ENCODE data around the gene CHMP2A. TPM values are rescaled to one million over a fixed set of nuclear protein-coding genes. Genes with fewer than 3 reads are reported as not detected.

Gene CHMP2A
- total RNA-seq, 2 experiments from 2014 or later = 72.7 to 101 TPM

DNA sequence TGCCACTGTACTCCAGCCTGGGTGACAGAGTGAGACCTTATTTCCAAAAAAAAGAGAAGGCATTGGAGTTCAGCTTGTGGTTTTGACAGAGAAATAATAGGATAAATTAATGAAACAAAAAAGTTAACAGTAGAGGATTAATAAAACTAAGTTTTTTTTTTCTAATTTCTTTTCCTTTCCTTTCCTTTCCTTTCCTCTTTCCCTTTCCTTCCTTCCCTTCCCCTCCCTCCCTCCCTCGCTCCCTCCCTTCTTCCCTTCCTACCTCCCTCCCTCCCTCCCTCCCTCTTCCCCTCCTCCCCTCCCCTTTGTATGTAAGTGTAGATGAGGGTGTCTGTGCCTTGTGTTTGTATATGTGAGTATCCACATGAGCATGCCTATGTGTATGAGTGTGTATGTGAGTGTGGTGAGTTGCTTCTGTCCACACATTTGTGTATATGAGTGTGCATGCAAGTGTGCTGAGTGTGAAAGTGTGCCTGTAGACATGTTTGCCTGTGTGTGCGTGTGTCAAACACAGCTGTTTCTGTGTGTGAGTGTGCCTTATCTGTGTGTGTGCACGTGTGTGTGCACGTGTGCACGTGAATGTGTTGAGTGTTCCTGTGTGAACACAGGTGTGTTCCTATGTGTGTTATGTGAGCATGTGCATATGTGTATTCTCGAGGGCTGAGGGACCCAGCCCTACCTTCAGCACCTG lies 30.7 kb upstream of the CHMP2A start:
- ChIA-PET CTCF (ENCODE audit: unreplicated experiment) (no interaction called here), POLR2A (no interaction called here)
- H3K36me3 ChIP-seq (ENCODE audit: insufficient read depth, low read length) = peaks cover 17% of the 10 kb centered on the region
- no peaks in the 10 kb centered on the region for H3K4me1 ChIP-seq (ENCODE audit: insufficient read depth, low read length, poor library complexity, severe bottlenecking)
- no peaks in the 10 kb centered on the region for H3K79me2 ChIP-seq (ENCODE audit: insufficient read depth, low read depth, low read length)
- intact Hi-C loops (cut with micrococcal nuclease; ENCODE audit: unreplicated experiment) = no loop called here
- no peaks in the 10 kb centered on the region for H4K20me1 ChIP-seq (ENCODE audit: insufficient read depth, low read length)
- H3K4me2 ChIP-seq (ENCODE audit: low read length) = no peak overlapping the region
- BruUV-seq (replicated peaks) = no TSS peak
- H3K4me3 ChIP-seq (ENCODE audit: low read depth, low read length, poor library complexity, severe bottlenecking) = no peak overlapping the region
- H2AFZ ChIP-seq (ENCODE audit: low read length) = no peak overlapping the region
- no peaks in the 10 kb centered on the region for H3K9me2 ChIP-seq (ENCODE audit: insufficient read depth, low read length)
- no peak overlapping the region for H3K27ac ChIP-seq (ENCODE audit: low read depth, low read length, poor library complexity, severe bottlenecking)
- DNase-seq (ENCODE audit: low spot score) = no peak
- no peaks in the 10 kb centered on the region for H3K9me3 ChIP-seq (ENCODE audit: low read length)
- no peak for TF ChIP-seq EZH2phosphoT487 (IDR thresholded peaks at IDR 0.05; ENCODE audit: borderline replicate concordance, low read depth, low read length)
- TF ChIP-seq, protein P1, sequence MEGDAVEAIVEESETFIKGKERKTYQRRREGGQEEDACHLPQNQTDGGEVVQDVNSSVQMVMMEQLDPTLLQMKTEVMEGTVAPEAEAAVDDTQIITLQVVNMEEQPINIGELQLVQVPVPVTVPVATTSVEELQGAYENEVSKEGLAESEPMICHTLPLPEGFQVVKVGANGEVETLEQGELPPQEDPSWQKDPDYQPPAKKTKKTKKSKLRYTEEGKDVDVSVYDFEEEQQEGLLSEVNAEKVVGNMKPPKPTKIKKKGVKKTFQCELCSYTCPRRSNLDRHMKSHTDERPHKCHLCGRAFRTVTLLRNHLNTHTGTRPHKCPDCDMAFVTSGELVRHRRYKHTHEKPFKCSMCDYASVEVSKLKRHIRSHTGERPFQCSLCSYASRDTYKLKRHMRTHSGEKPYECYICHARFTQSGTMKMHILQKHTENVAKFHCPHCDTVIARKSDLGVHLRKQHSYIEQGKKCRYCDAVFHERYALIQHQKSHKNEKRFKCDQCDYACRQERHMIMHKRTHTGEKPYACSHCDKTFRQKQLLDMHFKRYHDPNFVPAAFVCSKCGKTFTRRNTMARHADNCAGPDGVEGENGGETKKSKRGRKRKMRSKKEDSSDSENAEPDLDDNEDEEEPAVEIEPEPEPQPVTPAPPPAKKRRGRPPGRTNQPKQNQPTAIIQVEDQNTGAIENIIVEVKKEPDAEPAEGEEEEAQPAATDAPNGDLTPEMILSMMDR (conservative IDR thresholded peaks at IDR 0.05; ENCODE audit: low read length) = no peak

DNA sequence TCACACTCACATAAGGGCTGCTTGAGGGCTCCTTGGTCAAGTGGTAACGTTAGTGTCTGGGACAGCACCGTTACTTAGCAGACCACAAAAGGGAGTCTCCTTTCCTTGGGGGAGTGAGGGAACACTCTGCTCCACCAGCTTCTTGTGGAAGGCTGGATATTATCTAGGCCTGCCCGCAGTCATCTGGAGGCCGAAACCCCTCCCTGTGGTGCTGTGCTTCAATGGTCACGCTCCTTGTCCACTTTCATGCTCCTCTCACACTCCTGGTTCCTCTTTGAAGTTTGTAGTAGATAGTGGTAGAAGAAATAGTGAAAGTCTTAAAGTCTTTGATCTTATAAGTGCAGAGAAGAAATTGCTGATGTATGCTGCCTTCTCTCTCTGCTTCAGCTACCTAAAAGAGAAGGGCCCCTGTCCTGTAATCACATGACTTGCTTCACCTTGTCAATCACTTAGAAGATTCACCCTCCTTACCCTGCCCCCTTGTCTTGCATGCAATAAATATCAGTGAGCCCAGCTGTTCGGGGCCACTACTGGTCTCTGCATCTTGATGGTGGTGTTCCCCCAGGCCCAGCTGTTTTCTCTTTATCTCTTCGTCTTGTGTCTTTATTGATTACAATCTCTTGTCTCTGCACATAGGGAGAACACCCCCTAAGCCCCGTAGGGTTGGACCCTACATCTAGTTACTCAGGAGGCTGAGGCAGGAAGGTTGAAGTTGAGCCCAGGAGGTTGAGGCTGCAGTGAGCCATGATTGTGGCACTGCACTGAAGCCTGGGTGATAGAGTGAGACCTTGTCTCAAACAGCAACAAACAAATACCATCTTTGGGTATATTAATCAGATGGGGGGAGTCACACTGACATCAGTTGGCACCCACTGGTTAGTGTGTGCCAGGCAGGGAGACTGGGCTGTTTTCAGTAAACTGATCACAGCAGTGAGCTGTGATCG lies 29.9 kb upstream of the CHMP2A start:
- no peak for TF ChIP-seq EZH2phosphoT487 (IDR thresholded peaks at IDR 0.05; ENCODE audit: borderline replicate concordance, low read depth, low read length)
- Histone ChIP-seq H3K79me2 (ENCODE audit: insufficient read depth, low read depth, low read length) (no peaks in the 10 kb centered on the region), H3K36me3 (ENCODE audit: insufficient read depth, low read length) (peaks cover 17% of the 10 kb centered on the region), H4K20me1 (ENCODE audit: insufficient read depth, low read length) (no peaks in the 10 kb centered on the region), H3K4me1 (ENCODE audit: insufficient read depth, low read length, poor library complexity, severe bottlenecking) (no peaks in the 10 kb centered on the region), H3K9me3 (ENCODE audit: low read length) (no peaks in the 10 kb centered on the region), H3K4me2 (ENCODE audit: low read length) (no peak overlapping the region), H3K4me3 (ENCODE audit: low read depth, low read length, poor library complexity, severe bottlenecking) (no peak overlapping the region), H2AFZ (ENCODE audit: low read length) (no peak overlapping the region), H3K27ac (ENCODE audit: low read depth, low read length, poor library complexity, severe bottlenecking) (no peak overlapping the region), H3K9me2 (ENCODE audit: insufficient read depth, low read length) (no peaks in the 10 kb centered on the region)
- intact Hi-C loops (cut with micrococcal nuclease; ENCODE audit: unreplicated experiment) = no loop called here
- ChIA-PET CTCF (ENCODE audit: unreplicated experiment) (no interaction called here), POLR2A (no interaction called here)
- DNase-seq (ENCODE audit: low spot score) = no peak
- no TSS peak for BruUV-seq (replicated peaks)

DNA sequence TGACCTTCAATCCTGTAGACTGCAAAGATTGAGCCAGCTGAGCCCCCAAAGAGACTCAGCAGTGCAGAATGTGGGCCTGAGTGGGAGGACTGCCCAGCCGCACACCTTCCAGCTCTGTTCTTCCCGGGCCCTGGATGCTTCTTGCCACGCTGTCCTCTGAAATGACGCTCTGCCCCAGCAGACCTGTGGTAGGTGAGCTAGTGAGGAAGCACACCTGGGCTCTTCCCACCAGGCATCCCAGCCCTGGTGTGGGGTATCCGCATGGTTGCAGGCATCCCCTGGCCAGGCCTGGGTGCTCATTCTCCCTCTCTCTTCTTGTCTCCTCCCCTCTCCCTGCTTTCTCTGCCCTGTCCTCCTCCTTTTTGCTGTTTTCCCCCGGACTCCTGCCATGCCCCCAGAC lies 28.1 kb upstream of the CHMP2A start:
- Histone ChIP-seq H3K36me3 (ENCODE audit: insufficient read depth, low read length) (peaks cover 17% of the 10 kb centered on the region), H2AFZ (ENCODE audit: low read length) (no peak overlapping the region), H3K9me2 (ENCODE audit: insufficient read depth, low read length) (no peaks in the 10 kb centered on the region), H3K4me2 (ENCODE audit: low read length) (no peak overlapping the region), H3K4me1 (ENCODE audit: insufficient read depth, low read length, poor library complexity, severe bottlenecking) (peaks cover 12% of the 10 kb centered on the region), H3K4me3 (ENCODE audit: low read depth, low read length, poor library complexity, severe bottlenecking) (no peak overlapping the region), H3K27ac (ENCODE audit: low read depth, low read length, poor library complexity, severe bottlenecking) (no peak overlapping the region), H3K9me3 (ENCODE audit: low read length) (no peaks in the 10 kb centered on the region), H3K79me2 (ENCODE audit: insufficient read depth, low read depth, low read length) (no peaks in the 10 kb centered on the region), H4K20me1 (ENCODE audit: insufficient read depth, low read length) (no peaks in the 10 kb centered on the region)
- TF ChIP-seq, protein P1 (conservative IDR thresholded peaks at IDR 0.05; ENCODE audit: low read length) = no peak
- TF ChIP-seq EZH2phosphoT487 (IDR thresholded peaks at IDR 0.05; ENCODE audit: borderline replicate concordance, low read depth, low read length) = no peak
- DNase-seq (ENCODE audit: low spot score) = no peak
- intact Hi-C loops (cut with micrococcal nuclease; ENCODE audit: unreplicated experiment) = no loop called here
- no TSS peak for BruUV-seq (replicated peaks)
- CTCF ChIA-PET (ENCODE audit: unreplicated experiment) = no interaction called here
- POLR2A ChIA-PET = no interaction called here

Measured in OCI-LY7 (cell line).